ENCODE results near the gene KLHL26. TPM values are rescaled to one million over a fixed set of nuclear protein-coding genes. Genes with fewer than 3 reads are reported as not detected.

KLHL26 gene
- total and polyA plus RNA-seq, 9 of the 15 experiments (the other 6 are each of a cell fraction or from before 2014, with no cell fraction given) = 0.13 to 13.3 (median 1.4) TPM

DNA sequence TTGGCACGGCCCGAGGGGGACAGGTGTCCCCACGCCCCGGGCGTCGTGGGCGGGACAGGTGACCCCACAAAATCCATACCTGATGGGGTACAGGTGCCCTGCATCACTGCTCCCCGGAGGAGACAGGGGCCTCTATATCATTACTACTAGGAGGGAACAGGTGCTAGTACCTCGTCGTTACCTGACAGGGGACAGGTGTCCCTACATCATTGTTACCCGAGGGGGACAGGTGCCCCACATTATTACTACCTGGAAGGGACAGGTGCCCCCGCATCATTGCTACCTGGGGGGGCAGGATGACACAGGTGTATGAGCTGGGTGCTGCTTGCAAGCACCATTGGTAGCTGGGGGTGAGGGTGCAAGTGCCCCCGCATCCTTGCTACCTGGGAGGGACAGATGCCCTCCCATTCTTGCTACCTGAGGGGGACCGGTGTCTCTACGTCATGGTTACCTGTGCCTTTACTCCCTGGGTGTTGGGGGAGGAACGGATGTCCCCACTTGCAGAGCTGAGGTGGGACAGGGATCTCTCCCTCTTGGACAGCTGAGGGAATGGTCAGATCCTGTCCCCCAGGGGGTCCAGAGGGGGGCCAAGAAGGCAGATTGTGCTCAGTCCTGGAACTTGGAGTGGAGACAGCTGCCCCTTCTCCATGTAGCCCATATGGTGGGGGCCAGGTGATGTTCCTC lies 47.3 kb downstream of the KLHL26 start:
- TF ChIP-seq NR2F6 (CRISPR knock-in tag; IDR thresholded peaks at IDR 0.05) (no peak), ZNF253 (CRISPR knock-in tag; conservative IDR thresholded peaks at IDR 0.05) (no peak), NFRKB (IDR thresholded peaks at IDR 0.05; ENCODE audit: low read depth) (0 out of 2 replicates have a peak, but pooled peaks have one; percentile 3), SMC3 (conservative IDR thresholded peaks at IDR 0.05; ENCODE audit: insufficient read depth, low read depth, low read length) (no peak), MAZ (CRISPR knock-in tag; conservative IDR thresholded peaks at IDR 0.05 in 1 of 2, IDR thresholded peaks at IDR 0.05 in 1 of 2) (0 out of 4 replicates have a peak, but pooled peaks of 1 of the 2 experiments have one; percentile 2), FOXP4 (CRISPR knock-in tag; IDR thresholded peaks at IDR 0.05; ENCODE audit: borderline replicate concordance) (0 out of 2 replicates have a peak, but pooled peaks have one; percentile 41), BDP1 (IDR thresholded peaks at IDR 0.05; ENCODE audit: insufficient read depth, insufficient read length) (no peak), MYBL2 (IDR thresholded peaks at IDR 0.05; ENCODE audit: low read depth) (no peak), MYBL2 (CRISPR knock-in tag; IDR thresholded peaks at IDR 0.05; ENCODE audit: borderline replicate concordance) (no peak), ZEB2 (IDR thresholded peaks at IDR 0.05) (peak; percentile 60; the same call in 1 of the 2 replicates)
- TF ChIP-seq, protein P1, sequence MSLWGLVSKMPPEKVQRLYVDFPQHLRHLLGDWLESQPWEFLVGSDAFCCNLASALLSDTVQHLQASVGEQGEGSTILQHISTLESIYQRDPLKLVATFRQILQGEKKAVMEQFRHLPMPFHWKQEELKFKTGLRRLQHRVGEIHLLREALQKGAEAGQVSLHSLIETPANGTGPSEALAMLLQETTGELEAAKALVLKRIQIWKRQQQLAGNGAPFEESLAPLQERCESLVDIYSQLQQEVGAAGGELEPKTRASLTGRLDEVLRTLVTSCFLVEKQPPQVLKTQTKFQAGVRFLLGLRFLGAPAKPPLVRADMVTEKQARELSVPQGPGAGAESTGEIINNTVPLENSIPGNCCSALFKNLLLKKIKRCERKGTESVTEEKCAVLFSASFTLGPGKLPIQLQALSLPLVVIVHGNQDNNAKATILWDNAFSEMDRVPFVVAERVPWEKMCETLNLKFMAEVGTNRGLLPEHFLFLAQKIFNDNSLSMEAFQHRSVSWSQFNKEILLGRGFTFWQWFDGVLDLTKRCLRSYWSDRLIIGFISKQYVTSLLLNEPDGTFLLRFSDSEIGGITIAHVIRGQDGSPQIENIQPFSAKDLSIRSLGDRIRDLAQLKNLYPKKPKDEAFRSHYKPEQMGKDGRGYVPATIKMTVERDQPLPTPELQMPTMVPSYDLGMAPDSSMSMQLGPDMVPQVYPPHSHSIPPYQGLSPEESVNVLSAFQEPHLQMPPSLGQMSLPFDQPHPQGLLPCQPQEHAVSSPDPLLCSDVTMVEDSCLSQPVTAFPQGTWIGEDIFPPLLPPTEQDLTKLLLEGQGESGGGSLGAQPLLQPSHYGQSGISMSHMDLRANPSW (CRISPR knock-in tag; IDR thresholded peaks at IDR 0.05) = no peak
- ChIA-PET POLR2A (interaction anchor here (0.8 kb wide), 1 partner anchor 24 kb away, joined by 3 read pairs; no protein-coding TSS in a partner anchor), CTCF (ENCODE audit: low intra/inter-chr PET ratio) (no interaction called here)
- Histone ChIP-seq H3K9me3 (replicated peaks; ENCODE audit: control insufficient read depth, insufficient read depth, low read depth, low read length) (no peaks in the 10 kb centered on the region), H3K4me1 (replicated peaks in 1 of 2; ENCODE audit: control insufficient read depth in 2 of 2, insufficient read depth in 2 of 2, low read length in 2 of 2) (peaks cover 10 to 35% of the 10 kb centered on the region in 2 experiments; a peak in 4 of 5 replicates), H3K4me3 (peak overlapping the region; percentile 42), H3K27me3 (ENCODE audit: control insufficient read depth in 2 of 2, insufficient read depth in 2 of 2, low read length in 2 of 2) (no peaks in the 10 kb centered on the region), H3K9ac (ENCODE audit: insufficient read depth in 1 of 2, low read depth in 2 of 2, low read length in 2 of 2) (peak overlapping the region; percentile 37 to 91; a peak in 3 of 4 replicates), H3K4me2 (ENCODE audit: insufficient read depth, low read length) (peak overlapping the region; percentile 93), H4K20me1 (replicated peaks; ENCODE audit: control insufficient read depth, insufficient read depth, low read length) (peaks cover 9% of the 10 kb centered on the region; the same call in 1 of the 2 replicates), H3K36me3 (ENCODE audit: control insufficient read depth, insufficient read depth, low read length) (no peaks in the 10 kb centered on the region), H2AFZ (ENCODE audit: low read depth, low read length) (peak overlapping the region; percentile 58), H3K27ac (ENCODE audit: extremely low read depth, low read depth, low read length) (no peak overlapping the region; the same call in 2 of the 3 replicates), H3K79me2 (ENCODE audit: control insufficient read depth, insufficient read depth, low read length) (peaks cover 19% of the 10 kb centered on the region), H3K9me1 (ENCODE audit: control insufficient read depth, insufficient read depth, low read length) (no peaks in the 10 kb centered on the region)
- WGBS (ENCODE audit: insufficient coverage, low coverage, missing lambda C conversion rate) = 23% methylated on average over 14 of the region's 16 CpGs
- DNase-seq (ENCODE audit: extremely low read depth in 1 of 4, low spot score in 3 of 4) (no peak), FAIRE-seq (no peak), ATAC-seq (no peak)
- BruUV-seq (replicated peaks) = no TSS peak
- intact Hi-C loops (cut with micrococcal nuclease) = no loop called here
- in situ Hi-C loops (cut with MboI) = no loop called here
